GM12892 (cell line): ENCODE data around the gene TACC3.

Source experiments
- POLR2A ChIP-seq: IDR thresholded peaks from 2 replicates; pipeline ENCODE4 v1.6.1; 2011; ENCODE audit warnings: low read depth, low read length, control low read depth
- TAF1 ChIP-seq: IDR thresholded peaks from 2 replicates; pipeline ENCODE4 v1.6.1; 2011; ENCODE audit warnings: low read depth, mild to moderate bottlenecking, control low read depth, low read length, borderline replicate concordance

DNA sequence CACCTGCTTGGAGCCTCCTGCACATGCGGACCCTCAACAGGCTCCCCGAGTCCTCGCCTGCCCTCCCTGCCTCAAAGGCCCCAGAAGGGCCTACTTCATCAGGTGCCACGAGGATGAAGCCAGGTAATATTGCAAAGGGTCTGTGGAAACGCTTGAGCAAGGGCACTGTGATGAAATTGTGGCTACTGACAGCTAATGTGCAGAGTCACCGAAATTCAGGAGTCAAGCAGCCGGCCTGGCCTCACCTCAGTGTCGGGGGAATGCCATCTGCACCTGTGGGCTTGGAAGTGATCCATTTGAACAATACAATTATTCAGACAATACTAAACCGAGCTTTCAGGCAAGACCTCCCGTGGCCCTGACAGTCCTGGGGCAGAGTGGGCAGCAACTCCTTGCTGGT is 68.7 kb downstream of the TACC3 start:
- no peak for TF ChIP-seq POLR2A
- no peak for TF ChIP-seq TAF1
